ENCODE results near the gene TOB1. TPM values are rescaled to one million over a fixed set of nuclear protein-coding genes. Genes with fewer than 3 reads are reported as not detected.

The TOB1 gene
- polyA plus RNA-seq, 1 of the 3 experiments (the other 2 are of a cell fraction), result 19.3 TPM

DNA sequence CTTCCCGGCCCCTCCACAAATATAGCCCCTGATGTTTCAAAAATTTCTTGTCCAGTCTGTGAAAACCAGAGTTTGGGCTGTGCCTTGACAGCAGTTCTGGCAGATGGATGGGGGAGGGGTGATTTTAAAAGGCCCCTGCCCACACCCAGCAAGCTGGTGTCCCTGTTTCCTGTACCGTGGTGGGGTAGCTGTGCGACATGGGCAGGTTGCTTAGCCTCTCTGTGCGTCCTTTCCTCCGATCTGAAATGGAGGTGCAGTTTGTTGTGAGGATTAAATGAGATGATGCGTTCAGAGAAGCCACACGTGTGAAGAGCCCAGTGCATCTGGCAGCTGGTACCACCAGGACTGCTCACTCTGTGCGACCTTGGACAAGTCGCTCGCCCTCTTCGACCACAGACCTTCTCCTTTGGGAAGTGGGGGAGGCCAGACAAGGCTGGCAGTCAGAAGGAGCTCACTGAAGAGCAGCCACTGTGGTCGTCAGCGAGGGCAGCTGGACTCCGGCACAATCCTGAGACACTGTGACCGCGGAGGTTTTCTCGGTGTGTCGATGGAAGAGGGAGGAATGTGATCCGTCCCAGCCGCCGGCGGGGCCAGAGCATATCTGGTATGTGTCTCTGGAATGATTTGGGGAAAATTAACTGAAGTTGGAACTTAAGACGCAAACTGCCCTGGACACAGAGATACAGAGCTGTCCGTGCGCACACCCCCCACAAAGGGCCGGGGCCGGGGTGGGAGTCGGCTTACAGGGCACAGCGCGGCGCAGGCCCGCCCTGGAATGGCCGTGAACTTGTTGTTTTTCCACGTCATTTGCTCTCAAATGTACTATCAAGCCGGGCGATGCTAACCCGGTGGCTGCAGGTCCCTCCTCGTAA is 31.5 kb downstream of the TOB1 start:
- no peak overlapping the region for H3K4me3 ChIP-seq (ENCODE audit: low read depth in 2 of 2, low read length in 1 of 2)
- ChIA-PET CTCF (interaction anchor here (1.0 to 8.1 kb wide), 9 partner anchors 10 to 355 kb away, joined by 3 to 100 read pairs (median 3); no protein-coding TSS in a partner anchor), POLR2A (interaction anchor here (0.6 to 0.9 kb wide), 2 partner anchors 17 to 893 kb away, joined by 3 to 5 read pairs; no protein-coding TSS in a partner anchor)
- 83% methylated on average over 36 of the region's 38 CpGs for whole genome bisulfite sequencing (ENCODE audit: low lambda C conversion rate)
- no peaks in the 10 kb centered on the region for H3K9me2 ChIP-seq
- no peaks in the 10 kb centered on the region; the same call in 1 of the 2 replicates for H3K27me3 ChIP-seq (ENCODE audit: insufficient read depth)
- no peaks in the 10 kb centered on the region for H3K36me3 ChIP-seq (replicated peaks in 1 of 2; ENCODE audit: control insufficient read depth in 1 of 2, insufficient read depth in 2 of 2, low read length in 1 of 2)
- no peak for DNase-seq
- H3K9ac ChIP-seq, result no peak overlapping the region
- H3K79me2 ChIP-seq (ENCODE audit: insufficient read depth), result no peaks in the 10 kb centered on the region
- no peaks in the 10 kb centered on the region for H3K9me3 ChIP-seq
- TF ChIP-seq MXI1 (IDR thresholded peaks at IDR 0.05; ENCODE audit: low read depth, low read length) (no peak), YY1 (IDR thresholded peaks at IDR 0.05; ENCODE audit: low read depth) (no peak), TCF12 (IDR thresholded peaks at IDR 0.05) (no peak), RFX5 (IDR thresholded peaks at IDR 0.05; ENCODE audit: low read length) (no peak), JUND (IDR thresholded peaks at IDR 0.05) (no peak), GABPA (IDR thresholded peaks at IDR 0.05; ENCODE audit: low read depth) (no peak), MEF2A (IDR thresholded peaks at IDR 0.05; ENCODE audit: borderline replicate concordance, low read depth) (no peak), FOSL2 (IDR thresholded peaks at IDR 0.05; ENCODE audit: borderline replicate concordance, low read depth) (no peak), GATA2 (CRISPR knock-in tag; IDR thresholded peaks at IDR 0.05) (no peak), EZH2phosphoT487 (IDR thresholded peaks at IDR 0.05; ENCODE audit: borderline replicate concordance, low read depth) (no peak), RXRA (IDR thresholded peaks at IDR 0.05; ENCODE audit: borderline replicate concordance, low read depth) (no peak), FOXM1 (IDR thresholded peaks at IDR 0.05; ENCODE audit: low read depth) (no peak), NFIC (IDR thresholded peaks at IDR 0.05; ENCODE audit: borderline replicate concordance) (no peak), TAF1 (IDR thresholded peaks at IDR 0.05; ENCODE audit: borderline replicate concordance, low read depth, low read length) (no peak)
- TF ChIP-seq, protein P1, sequence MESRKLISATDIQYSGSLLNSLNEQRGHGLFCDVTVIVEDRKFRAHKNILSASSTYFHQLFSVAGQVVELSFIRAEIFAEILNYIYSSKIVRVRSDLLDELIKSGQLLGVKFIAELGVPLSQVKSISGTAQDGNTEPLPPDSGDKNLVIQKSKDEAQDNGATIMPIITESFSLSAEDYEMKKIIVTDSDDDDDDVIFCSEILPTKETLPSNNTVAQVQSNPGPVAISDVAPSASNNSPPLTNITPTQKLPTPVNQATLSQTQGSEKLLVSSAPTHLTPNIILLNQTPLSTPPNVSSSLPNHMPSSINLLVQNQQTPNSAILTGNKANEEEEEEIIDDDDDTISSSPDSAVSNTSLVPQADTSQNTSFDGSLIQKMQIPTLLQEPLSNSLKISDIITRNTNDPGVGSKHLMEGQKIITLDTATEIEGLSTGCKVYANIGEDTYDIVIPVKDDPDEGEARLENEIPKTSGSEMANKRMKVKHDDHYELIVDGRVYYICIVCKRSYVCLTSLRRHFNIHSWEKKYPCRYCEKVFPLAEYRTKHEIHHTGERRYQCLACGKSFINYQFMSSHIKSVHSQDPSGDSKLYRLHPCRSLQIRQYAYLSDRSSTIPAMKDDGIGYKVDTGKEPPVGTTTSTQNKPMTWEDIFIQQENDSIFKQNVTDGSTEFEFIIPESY (IDR thresholded peaks at IDR 0.05; ENCODE audit: borderline replicate concordance, low read depth), result no peak
- TF ChIP-seq, protein P2, sequence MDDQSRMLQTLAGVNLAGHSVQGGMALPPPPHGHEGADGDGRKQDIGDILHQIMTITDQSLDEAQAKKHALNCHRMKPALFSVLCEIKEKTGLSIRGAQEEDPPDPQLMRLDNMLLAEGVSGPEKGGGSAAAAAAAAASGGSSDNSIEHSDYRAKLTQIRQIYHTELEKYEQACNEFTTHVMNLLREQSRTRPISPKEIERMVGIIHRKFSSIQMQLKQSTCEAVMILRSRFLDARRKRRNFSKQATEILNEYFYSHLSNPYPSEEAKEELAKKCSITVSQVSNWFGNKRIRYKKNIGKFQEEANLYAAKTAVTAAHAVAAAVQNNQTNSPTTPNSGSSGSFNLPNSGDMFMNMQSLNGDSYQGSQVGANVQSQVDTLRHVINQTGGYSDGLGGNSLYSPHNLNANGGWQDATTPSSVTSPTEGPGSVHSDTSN (IDR thresholded peaks at IDR 0.05), result no peak
- TF ChIP-seq, protein P3, sequence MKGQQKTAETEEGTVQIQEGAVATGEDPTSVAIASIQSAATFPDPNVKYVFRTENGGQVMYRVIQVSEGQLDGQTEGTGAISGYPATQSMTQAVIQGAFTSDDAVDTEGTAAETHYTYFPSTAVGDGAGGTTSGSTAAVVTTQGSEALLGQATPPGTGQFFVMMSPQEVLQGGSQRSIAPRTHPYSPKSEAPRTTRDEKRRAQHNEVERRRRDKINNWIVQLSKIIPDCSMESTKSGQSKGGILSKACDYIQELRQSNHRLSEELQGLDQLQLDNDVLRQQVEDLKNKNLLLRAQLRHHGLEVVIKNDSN (IDR thresholded peaks at IDR 0.05; ENCODE audit: borderline replicate concordance, low read depth), result no peak
- TF ChIP-seq, protein P4, sequence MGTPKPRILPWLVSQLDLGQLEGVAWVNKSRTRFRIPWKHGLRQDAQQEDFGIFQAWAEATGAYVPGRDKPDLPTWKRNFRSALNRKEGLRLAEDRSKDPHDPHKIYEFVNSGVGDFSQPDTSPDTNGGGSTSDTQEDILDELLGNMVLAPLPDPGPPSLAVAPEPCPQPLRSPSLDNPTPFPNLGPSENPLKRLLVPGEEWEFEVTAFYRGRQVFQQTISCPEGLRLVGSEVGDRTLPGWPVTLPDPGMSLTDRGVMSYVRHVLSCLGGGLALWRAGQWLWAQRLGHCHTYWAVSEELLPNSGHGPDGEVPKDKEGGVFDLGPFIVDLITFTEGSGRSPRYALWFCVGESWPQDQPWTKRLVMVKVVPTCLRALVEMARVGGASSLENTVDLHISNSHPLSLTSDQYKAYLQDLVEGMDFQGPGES (IDR thresholded peaks at IDR 0.05; ENCODE audit: low read depth, low read length), result no peak
- no peak overlapping the region for H3K27ac ChIP-seq (ENCODE audit: low read depth in 2 of 2, low read length in 1 of 2)
- no peaks in the 10 kb centered on the region for H4K20me1 ChIP-seq (ENCODE audit: insufficient read depth)
- H3F3A ChIP-seq (replicated peaks; ENCODE audit: insufficient read depth), result no peaks in the 10 kb centered on the region
- no peak overlapping the region for H2AFZ ChIP-seq (ENCODE audit: low read depth)
- peaks cover 0 to 12% of the 10 kb centered on the region in 2 experiments; a peak in 1 of 4 replicates for H3K4me1 ChIP-seq (ENCODE audit: control insufficient read depth in 1 of 2, insufficient read depth in 2 of 2, low read depth in 1 of 2, low read length in 1 of 2)
- no peak overlapping the region for H3K4me2 ChIP-seq
